Measurements from ENCODE around the gene SLC22A23.
A peak's percentile ranks its signal among the peaks of the same experiment; 100 is the strongest.

SLC22A23 gene

DNA sequence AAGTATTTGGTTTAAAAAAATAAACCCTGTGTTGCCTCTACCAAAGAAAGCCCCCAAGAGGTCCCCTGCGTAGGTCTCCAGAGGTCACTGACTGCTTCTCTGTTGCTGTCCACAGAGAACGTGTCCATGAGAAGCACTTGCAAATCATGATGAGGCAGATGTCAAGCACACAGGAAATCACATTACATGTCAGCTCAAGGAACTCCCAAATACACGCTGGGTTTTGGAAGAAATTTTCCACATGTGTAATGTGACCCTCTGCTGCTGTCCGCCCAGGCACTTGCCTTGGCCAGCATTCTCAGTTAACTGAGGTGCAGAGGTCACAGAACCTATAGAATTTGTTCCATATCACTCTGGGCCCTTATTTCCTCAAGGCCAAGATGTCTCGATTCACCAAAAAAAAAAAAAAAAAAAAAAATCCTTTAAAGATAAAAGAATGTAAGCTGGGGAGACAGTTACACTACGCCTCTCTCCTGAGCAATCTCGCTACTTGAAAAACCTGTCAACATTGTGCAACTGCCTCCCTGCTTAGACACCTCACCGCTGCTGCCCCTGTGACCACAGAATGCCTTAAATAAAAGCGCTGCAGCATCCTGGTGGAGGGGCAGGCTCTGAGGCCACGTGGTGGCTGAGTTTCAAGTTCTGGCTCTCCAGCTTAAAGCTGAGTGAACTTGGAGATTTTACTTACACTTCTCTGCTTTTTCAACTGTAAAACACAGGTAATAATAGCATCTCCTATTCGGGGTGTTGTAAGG lies 42.3 kb downstream of the SLC22A23 start:
- H3K27me3 ChIP-seq (ENCODE audit: control insufficient read depth, insufficient read depth, low read length) = no peaks in the 10 kb centered on the region
- peaks cover 21% of the 10 kb centered on the region for H3K4me1 ChIP-seq (ENCODE audit: control insufficient read depth, insufficient read depth, low read length)
- H3K9ac ChIP-seq (ENCODE audit: low read depth, low read length) = no peak overlapping the region

DNA sequence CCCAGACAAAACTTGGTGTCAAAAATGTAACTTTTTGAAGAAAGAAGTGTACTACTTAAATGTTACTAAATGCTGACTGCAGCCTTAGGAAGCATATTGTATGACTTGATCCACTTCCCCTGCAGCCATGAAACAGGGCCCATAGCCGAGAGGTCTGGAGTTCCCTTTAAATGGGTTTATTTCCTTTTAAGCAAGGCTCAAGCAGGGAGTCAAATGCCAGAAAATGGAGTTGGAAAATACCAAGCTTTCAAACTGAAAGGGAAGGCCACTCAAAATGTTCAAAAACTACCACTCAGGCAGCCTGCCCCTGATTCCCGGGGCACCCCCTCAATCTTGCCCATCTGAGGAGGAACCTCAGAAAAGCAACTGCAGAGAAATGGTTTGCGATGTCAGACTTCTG lies 43.3 kb downstream of the SLC22A23 start:
- Histone ChIP-seq H3K36me3 (ENCODE audit: control insufficient read depth, insufficient read depth, low read length) (no peaks in the 10 kb centered on the region), H3K4me1 (ENCODE audit: control insufficient read depth, insufficient read depth, low read length) (peaks cover 22% of the 10 kb centered on the region), H3K4me3 (ENCODE audit: low read depth, low read length) (no peak overlapping the region), H3K27me3 (ENCODE audit: control insufficient read depth, insufficient read depth, low read length) (no peaks in the 10 kb centered on the region), H3K9ac (ENCODE audit: low read depth, low read length) (peak overlapping the region; percentile 9), H3K9me3 (ENCODE audit: control insufficient read depth, insufficient read depth, low read length) (no peaks in the 10 kb centered on the region)

More for the DNA sequence above, 42.3 kb downstream of the SLC22A23 start:
- H3K9me3 ChIP-seq (ENCODE audit: control insufficient read depth, insufficient read depth, low read length) = no peaks in the 10 kb centered on the region
- no peaks in the 10 kb centered on the region for H3K36me3 ChIP-seq (ENCODE audit: control insufficient read depth, insufficient read depth, low read length)
- peak overlapping the region; percentile 3 for H3K4me3 ChIP-seq (ENCODE audit: low read depth, low read length)

DNA sequence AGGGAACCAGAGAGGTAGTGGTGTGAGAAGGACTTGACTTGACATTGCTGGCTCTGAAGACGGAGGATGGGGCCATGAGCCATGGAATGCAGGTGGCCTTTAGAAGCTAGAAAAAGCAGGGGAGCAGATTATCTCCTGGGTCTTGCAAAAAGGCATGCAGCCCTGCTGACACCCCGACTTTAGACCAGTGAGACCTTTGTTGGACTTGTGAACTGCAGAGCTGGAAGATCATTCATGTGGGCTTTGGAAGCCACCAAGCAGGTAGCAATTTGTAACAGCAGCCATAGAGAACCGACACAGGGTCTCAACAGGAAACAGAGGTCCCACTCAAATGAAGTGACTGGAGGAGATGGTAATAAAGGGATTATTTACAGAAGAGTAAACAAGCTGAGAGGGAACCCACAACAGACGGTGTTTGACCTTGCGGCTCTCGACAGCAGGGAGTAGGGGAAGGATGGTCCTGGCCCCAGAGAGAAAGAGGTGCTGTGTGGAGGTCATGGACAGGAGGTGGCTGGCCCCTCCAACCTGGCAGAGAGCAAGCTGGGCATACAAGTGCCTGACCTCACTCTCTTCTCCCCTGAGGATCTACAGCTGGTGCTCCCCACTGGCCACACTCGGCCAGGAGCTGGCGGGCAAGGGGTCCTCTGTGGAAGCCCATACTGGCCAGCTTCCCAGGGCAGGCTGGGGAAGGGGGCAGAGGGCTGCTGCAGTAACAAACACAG lies 43.9 kb downstream of the SLC22A23 start:
- H3K9ac ChIP-seq (ENCODE audit: low read depth, low read length) = no peak overlapping the region
- H3K9me3 ChIP-seq (ENCODE audit: control insufficient read depth, insufficient read depth, low read length) = no peaks in the 10 kb centered on the region
- H3K4me1 ChIP-seq (ENCODE audit: control insufficient read depth, insufficient read depth, low read length) = peaks cover 22% of the 10 kb centered on the region
- no peaks in the 10 kb centered on the region for H3K27me3 ChIP-seq (ENCODE audit: control insufficient read depth, insufficient read depth, low read length)
- no peak overlapping the region for H3K4me3 ChIP-seq (ENCODE audit: low read depth, low read length)
- no peaks in the 10 kb centered on the region for H3K36me3 ChIP-seq (ENCODE audit: control insufficient read depth, insufficient read depth, low read length)

DNA sequence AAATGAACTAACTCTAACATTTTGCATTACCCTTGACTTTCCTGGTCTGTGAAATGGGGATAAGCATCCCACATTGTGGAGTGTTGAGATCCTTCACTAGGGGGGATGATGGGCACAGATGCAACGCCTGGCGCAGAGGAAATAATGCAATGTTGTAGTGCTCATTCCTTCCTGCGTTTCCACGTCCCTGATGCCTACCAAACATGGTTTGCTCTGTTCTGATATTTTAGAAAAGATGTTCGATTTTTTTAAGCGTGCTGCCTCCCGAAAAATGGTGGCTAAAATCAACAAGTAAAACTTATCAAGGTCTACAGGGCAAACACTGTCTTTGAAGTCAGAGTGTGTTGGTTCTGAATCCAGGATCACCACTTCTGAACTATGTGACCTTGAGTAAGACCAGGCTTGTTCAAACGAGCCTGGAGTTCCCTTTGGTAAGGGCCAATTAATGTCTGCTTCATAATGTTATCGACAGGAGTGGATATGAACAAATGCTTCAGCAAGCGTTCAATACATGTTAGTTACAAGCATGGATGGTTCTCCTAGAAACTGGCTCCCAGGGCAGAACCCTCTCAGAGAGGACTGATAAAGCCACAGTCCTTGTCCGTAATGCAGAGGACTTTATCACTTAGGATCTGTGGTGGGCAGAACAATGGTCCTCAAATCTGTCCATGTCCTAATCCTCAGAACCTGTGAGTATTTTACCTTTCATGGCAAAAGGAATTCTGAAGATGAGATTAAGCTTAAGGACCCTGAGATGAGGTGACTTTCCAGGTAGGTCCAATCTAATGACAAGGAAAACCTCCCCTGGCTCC lies 44.7 kb downstream of the SLC22A23 start:
- Histone ChIP-seq H3K9me3 (ENCODE audit: control insufficient read depth, insufficient read depth, low read length) (no peaks in the 10 kb centered on the region), H3K36me3 (ENCODE audit: control insufficient read depth, insufficient read depth, low read length) (no peaks in the 10 kb centered on the region), H3K4me3 (ENCODE audit: low read depth, low read length) (no peak overlapping the region), H3K4me1 (ENCODE audit: control insufficient read depth, insufficient read depth, low read length) (peaks cover 22% of the 10 kb centered on the region), H3K27me3 (ENCODE audit: control insufficient read depth, insufficient read depth, low read length) (no peaks in the 10 kb centered on the region), H3K9ac (ENCODE audit: low read depth, low read length) (no peak overlapping the region)

DNA sequence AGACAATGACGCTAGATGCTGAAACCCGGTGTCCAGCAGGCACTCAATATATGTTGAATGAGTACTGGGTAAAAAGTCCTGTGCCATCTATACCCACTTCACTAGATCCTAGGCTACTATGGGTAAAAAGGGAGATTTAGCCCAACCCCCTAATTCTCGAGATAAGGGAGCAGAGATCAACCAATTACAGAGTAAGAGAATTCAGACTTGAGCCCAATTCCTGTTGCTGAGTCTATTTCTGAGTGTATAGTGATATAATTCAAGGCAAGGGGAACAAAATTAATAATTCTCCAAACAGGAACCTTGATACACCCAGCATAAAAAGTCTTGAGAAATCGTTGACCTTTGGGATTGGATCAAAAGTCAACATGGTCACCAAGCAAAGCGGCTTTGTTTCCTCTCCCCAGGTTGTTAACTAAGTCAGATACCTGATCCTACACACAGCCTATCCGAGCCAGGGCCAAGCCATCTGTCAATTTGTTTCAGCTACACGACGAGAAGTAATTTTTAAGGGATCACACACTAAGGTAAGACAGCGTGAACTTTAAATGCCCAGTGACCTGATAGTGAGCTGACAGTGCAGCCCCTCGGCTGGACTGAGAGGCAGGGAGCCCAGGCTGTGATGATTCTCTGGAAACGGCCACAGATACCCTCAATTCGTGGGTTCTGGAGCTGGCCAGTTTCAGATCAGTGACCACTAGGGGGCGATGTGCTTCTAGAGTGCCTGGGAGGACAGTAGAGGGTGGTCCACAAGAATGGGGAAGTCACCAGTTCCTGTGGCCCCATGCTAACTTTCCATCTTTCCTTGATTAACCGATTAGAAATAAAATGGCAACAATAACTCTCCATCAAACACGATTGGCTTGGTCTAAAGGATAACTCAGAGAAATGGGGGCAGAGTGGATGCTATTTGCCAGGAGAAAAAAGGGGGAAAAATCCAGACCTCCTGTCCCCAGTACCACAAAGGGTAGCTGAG lies 46.2 kb downstream of the SLC22A23 start:
- H3K36me3 ChIP-seq (ENCODE audit: control insufficient read depth, insufficient read depth, low read length) = no peaks in the 10 kb centered on the region
- peaks cover 18% of the 10 kb centered on the region for H3K4me1 ChIP-seq (ENCODE audit: control insufficient read depth, insufficient read depth, low read length)

DNA sequence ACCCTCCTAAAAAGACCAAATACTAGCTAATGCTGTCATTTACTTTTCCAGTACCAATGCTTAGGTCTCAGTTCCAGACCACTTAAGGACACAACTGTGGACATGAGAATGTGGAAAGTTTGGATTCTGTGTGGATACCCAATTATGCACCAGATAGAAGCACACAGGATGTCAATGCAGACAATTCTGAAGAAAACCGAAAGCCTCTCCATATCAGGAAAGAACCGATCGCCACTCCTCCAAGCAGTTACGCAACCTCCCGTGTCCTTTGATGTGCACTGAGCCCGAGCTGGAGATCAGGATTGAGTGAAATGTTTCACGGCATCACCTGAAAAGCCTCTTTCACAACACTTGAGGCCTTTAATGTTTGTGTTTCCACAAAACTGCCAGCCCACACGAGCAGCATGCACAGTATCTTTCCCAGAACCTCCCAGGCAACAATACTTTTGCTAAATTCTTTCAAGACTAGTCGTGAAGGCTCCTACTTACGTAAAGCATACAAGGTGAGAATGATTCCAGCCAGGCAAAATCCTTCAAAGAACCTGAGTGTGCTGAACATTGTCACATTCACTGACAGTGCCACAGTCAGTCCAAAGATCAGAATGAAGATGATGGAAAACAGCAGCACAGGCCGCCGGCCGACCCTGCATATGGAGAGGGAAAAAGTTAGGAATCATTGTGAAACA lies 47.0 kb downstream of the SLC22A23 start:
- H3K36me3 ChIP-seq (ENCODE audit: control insufficient read depth, insufficient read depth, low read length) = no peaks in the 10 kb centered on the region
- peaks cover 12% of the 10 kb centered on the region for H3K4me1 ChIP-seq (ENCODE audit: control insufficient read depth, insufficient read depth, low read length)
- no peaks in the 10 kb centered on the region for H3K27me3 ChIP-seq (ENCODE audit: control insufficient read depth, insufficient read depth, low read length)
- H3K9ac ChIP-seq (ENCODE audit: low read depth, low read length) = no peak overlapping the region
- H3K4me3 ChIP-seq (ENCODE audit: low read depth, low read length) = no peak overlapping the region
- H3K9me3 ChIP-seq (ENCODE audit: control insufficient read depth, insufficient read depth, low read length) = no peaks in the 10 kb centered on the region

More for the DNA sequence above, 46.2 kb downstream of the SLC22A23 start:
- Histone ChIP-seq H3K9me3 (ENCODE audit: control insufficient read depth, insufficient read depth, low read length) (no peaks in the 10 kb centered on the region), H3K27me3 (ENCODE audit: control insufficient read depth, insufficient read depth, low read length) (no peaks in the 10 kb centered on the region), H3K9ac (ENCODE audit: low read depth, low read length) (no peak overlapping the region), H3K4me3 (ENCODE audit: low read depth, low read length) (no peak overlapping the region)

DNA sequence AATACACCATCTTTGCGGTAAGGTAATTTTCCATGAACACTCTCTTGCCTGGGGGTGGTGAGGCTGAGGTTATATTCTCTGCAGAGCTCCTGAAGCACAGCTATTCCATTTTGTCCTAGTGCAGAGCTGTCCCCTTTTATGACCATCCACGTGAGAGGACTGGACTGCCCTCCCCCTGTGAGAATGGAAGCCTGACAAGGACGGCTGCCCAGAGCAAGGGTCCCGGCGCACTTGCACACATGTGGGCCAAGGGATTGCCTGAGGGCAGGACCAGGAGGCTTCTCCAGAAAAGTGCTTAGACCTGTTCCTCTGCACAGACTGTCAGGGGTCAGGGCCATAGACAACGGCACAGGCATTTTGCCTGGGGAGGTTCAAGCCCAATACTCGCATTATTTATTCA lies 48.2 kb downstream of the SLC22A23 start:
- H3K9ac ChIP-seq (ENCODE audit: low read depth, low read length) = no peak overlapping the region

DNA sequence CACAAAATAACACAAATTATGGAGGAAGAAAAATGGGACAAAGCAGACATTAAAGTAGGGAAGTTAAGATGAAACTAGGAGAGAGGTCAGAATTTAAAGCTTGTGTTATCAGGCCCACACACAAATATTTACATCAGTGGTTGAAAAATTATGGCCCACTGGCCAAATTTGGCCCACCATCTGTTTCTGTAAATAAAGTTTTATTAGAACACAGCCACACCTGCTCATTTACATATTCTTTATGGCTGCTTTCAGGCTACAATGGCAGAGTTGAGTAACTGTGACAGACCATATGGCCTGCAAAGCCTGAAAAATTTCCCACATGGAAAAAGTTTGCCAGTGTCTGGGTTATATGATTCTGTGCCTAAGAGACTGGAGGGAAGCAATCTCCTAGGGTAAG lies 49.0 kb downstream of the SLC22A23 start:
- peaks cover 4% of the 10 kb centered on the region for H3K4me1 ChIP-seq (ENCODE audit: control insufficient read depth, insufficient read depth, low read length)
- H3K9ac ChIP-seq (ENCODE audit: low read depth, low read length) = no peak overlapping the region
- H3K9me3 ChIP-seq (ENCODE audit: control insufficient read depth, insufficient read depth, low read length) = no peaks in the 10 kb centered on the region
- H3K36me3 ChIP-seq (ENCODE audit: control insufficient read depth, insufficient read depth, low read length) = no peaks in the 10 kb centered on the region
- no peaks in the 10 kb centered on the region for H3K27me3 ChIP-seq (ENCODE audit: control insufficient read depth, insufficient read depth, low read length)
- H3K4me3 ChIP-seq (ENCODE audit: low read depth, low read length) = no peak overlapping the region

More for the DNA sequence above, 48.2 kb downstream of the SLC22A23 start:
- Histone ChIP-seq H3K27me3 (ENCODE audit: control insufficient read depth, insufficient read depth, low read length) (no peaks in the 10 kb centered on the region), H3K4me3 (ENCODE audit: low read depth, low read length) (no peak overlapping the region), H3K9me3 (ENCODE audit: control insufficient read depth, insufficient read depth, low read length) (no peaks in the 10 kb centered on the region), H3K4me1 (ENCODE audit: control insufficient read depth, insufficient read depth, low read length) (peaks cover 5% of the 10 kb centered on the region), H3K36me3 (ENCODE audit: control insufficient read depth, insufficient read depth, low read length) (no peaks in the 10 kb centered on the region)

DNA sequence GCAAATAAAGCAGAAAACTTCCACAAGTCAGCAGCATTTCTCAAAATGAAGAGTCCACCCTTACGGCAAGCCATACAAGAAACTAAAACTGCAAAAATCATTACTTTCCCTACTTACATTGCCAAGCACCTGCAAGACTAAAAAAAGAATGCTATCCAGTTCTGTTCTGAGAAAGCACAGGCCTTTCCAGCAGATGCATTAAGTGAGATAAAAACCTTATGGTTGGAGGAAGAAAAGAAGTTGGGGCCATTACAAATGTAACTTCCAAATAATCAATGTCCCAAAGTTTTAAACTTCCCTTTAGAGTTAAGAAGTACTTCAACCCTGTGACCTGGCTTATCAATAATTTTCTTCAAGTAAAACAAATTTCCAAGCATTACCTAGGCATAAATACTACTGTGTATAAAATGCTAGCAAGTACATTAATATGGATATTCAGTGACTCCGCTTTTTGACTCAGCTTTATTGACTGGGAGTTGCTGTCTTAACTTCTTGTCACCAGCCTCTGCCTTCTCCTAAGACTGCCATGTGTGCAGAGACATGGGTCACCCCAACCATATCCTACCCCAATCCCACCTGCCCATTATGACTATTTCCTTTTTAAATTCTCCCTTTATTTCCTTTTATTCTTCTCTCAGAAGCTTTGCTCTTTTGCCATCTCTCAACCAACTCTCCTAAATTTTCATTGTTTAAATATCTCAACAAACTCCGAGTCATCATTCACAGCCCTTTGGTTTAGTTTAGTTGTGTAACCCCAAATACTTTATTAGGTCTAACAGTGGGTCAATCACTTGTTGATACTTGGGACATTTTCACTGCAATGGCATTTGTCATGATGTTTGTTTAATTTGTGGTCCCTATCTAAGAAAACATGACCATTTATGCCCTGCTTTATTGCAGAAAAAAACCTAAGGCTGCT lies 49.7 kb downstream of the SLC22A23 start:
- peaks cover 4% of the 10 kb centered on the region for H3K4me1 ChIP-seq (ENCODE audit: control insufficient read depth, insufficient read depth, low read length)
- H3K27me3 ChIP-seq (ENCODE audit: control insufficient read depth, insufficient read depth, low read length) = no peaks in the 10 kb centered on the region
- H3K36me3 ChIP-seq (ENCODE audit: control insufficient read depth, insufficient read depth, low read length) = no peaks in the 10 kb centered on the region
- H3K9me3 ChIP-seq (ENCODE audit: control insufficient read depth, insufficient read depth, low read length) = no peaks in the 10 kb centered on the region
- H3K4me3 ChIP-seq (ENCODE audit: low read depth, low read length) = no peak overlapping the region
- H3K9ac ChIP-seq (ENCODE audit: low read depth, low read length) = no peak overlapping the region

DNA sequence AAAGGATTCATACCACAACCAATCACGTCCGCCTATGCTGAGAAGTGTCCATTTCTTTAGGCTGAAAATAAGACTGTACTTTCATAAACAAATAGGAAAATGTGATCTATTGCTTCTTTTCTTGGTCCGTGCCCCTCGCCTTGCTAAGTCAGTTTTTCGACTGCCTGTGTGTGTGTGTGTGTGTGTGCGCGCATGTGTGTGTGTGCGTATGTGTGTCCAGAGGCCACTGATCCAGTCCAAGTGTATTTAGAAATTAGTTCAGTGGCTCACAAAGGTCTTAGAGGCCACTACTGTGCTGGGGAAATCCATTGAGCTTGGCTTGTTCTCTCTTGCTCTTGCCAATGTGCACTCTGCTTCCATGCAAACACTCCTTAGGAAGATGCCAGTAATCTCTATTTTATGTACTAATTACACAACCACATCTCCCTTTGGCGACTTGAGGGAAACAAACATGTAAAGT lies 50.5 kb downstream of the SLC22A23 start:
- no peak overlapping the region for H3K4me3 ChIP-seq (ENCODE audit: low read depth, low read length)
- H3K9me3 ChIP-seq (ENCODE audit: control insufficient read depth, insufficient read depth, low read length) = no peaks in the 10 kb centered on the region
- no peak overlapping the region for H3K9ac ChIP-seq (ENCODE audit: low read depth, low read length)
- H3K4me1 ChIP-seq (ENCODE audit: control insufficient read depth, insufficient read depth, low read length) = peaks cover 4% of the 10 kb centered on the region
- no peaks in the 10 kb centered on the region for H3K27me3 ChIP-seq (ENCODE audit: control insufficient read depth, insufficient read depth, low read length)
- no peaks in the 10 kb centered on the region for H3K36me3 ChIP-seq (ENCODE audit: control insufficient read depth, insufficient read depth, low read length)
